Measurements from ENCODE around the gene PPIP5K1. TPM values are rescaled to one million over a fixed set of nuclear protein-coding genes. Genes with fewer than 3 reads are reported as not detected.

PPIP5K1 gene
- total and polyA plus RNA-seq, 9 of the 15 experiments (the other 6 are each of a cell fraction or from before 2014, with no cell fraction given), result 2.5 to 74.6 (median 35.1) TPM

GRCh38 chr15:43511012-43511885 is 78.8 kb downstream of the PPIP5K1 start (continued):
- TF ChIP-seq ZNF740 (CRISPR knock-in tag; IDR thresholded peaks at IDR 0.05) (no peak), ZNF740 (tag; IDR thresholded peaks at IDR 0.05) (no peak), POLR2B (IDR thresholded peaks at IDR 0.05; ENCODE audit: low read depth, partially characterized antibody) (no peak), NFXL1 (CRISPR knock-in tag; IDR thresholded peaks at IDR 0.05) (no peak), PHF21A (IDR thresholded peaks at IDR 0.05; ENCODE audit: borderline replicate concordance, low read depth) (no peak), NFE2 (IDR thresholded peaks at IDR 0.05; ENCODE audit: low read depth) (0 out of 2 replicates have a peak, but pooled peaks have one; percentile 9), ZKSCAN8 (CRISPR knock-in tag; IDR thresholded peaks at IDR 0.05) (no peak), TAF15 (IDR thresholded peaks at IDR 0.05; ENCODE audit: low read depth, low read length) (no peak), RFX7 (CRISPR knock-in tag; IDR thresholded peaks at IDR 0.05) (no peak), U2AF1 (optimal IDR thresholded peaks at IDR 0.05; ENCODE audit: low read depth, low read length) (no peak), KDM2B (CRISPR knock-in tag; IDR thresholded peaks at IDR 0.05) (peak; percentile 93; the same call in 1 of the 2 replicates), ARID1B (IDR thresholded peaks at IDR 0.05) (no peak), SIN3A (IDR thresholded peaks at IDR 0.05; ENCODE audit: borderline replicate concordance in 2 of 2, control insufficient read depth in 1 of 2, low read depth in 2 of 2, low read length in 2 of 2) (no peak), CCNT2 (IDR thresholded peaks at IDR 0.05; ENCODE audit: borderline replicate concordance, extremely low read depth, insufficient read length, low read depth, low read length) (peak; percentile 23), THRB (CRISPR knock-in tag; conservative IDR thresholded peaks at IDR 0.05) (no peak), KDM5B (IDR thresholded peaks at IDR 0.05; ENCODE audit: insufficient replicate concordance, low read depth, low read length) (no peak), ZNF668 (CRISPR knock-in tag; IDR thresholded peaks at IDR 0.05) (no peak), ZBTB2 (IDR thresholded peaks at IDR 0.05) (no peak), BMI1 (IDR thresholded peaks at IDR 0.05; ENCODE audit: low read length) (no peak; the same call in 1 of the 2 replicates), SMAD2 (IDR thresholded peaks at IDR 0.05; ENCODE audit: low read depth, low read length) (no peak), RBM15 (IDR thresholded peaks at IDR 0.05; ENCODE audit: insufficient read depth, low read length) (no peak), JUNB (CRISPR knock-in tag; conservative IDR thresholded peaks at IDR 0.05) (no peak), ZNF165 (CRISPR knock-in tag; IDR thresholded peaks at IDR 0.05; ENCODE audit: borderline replicate concordance) (no peak), MYNN (IDR thresholded peaks at IDR 0.05) (no peak; the same call in 1 of the 2 replicates), MYNN (CRISPR knock-in tag; IDR thresholded peaks at IDR 0.05) (peak; percentile 79; the same call in 1 of the 2 replicates), PRPF4 (IDR thresholded peaks at IDR 0.05; ENCODE audit: insufficient read depth, low read depth, low read length, poor library complexity, severe bottlenecking) (no peak)

All from K562 (cell line).